Brain microvascular endothelial cell (primary cell): Measurements from ENCODE around the gene TNFRSF18.

ENCODE experiments used
- DNase-seq: peaks from one replicate; pipeline ENCODE4 v3.0.0-alpha.2; 2020
- H3K27ac ChIP-seq: fragments of 250-450 bp; sonication (Bioruptor Pico); 2 replicates; pipeline ENCODE4 v1.5.1; 2020; ENCODE audit warnings: mild to moderate bottlenecking, moderate library complexity
- H3K27me3 ChIP-seq: fragments of 250-450 bp; sonication (Bioruptor Pico); replicated peaks from 2 replicates; pipeline ENCODE4 v1.5.1; 2020; ENCODE audit warnings: mild to moderate bottlenecking
- H3K36me3 ChIP-seq: fragments of 250-450 bp; sonication (Bioruptor Pico); replicated peaks from 2 replicates; pipeline ENCODE4 v1.5.1; 2020; ENCODE audit warnings: mild to moderate bottlenecking
- H3K4me3 ChIP-seq: 2 replicates; pipeline ENCODE4 v1.5.1; 2011; ENCODE audit warnings: low read depth, mild to moderate bottlenecking, control low read depth, low read length, moderate library complexity
- CTCF ChIP-seq: IDR thresholded peaks from 2 replicates; pipeline ENCODE4 v1.5.1; 2011; ENCODE audit warnings: low read depth, mild to moderate bottlenecking, moderate library complexity, low read length, control low read depth, inconsistent platforms; ENCODE audit errors: missing control alignments
- in situ Hi-C: cut with HindIII; loops from 2 replicates; pipeline ENCODE4 v1.10.0; 2017; ENCODE audit warnings: low sequenced_read_pairs, low pct_ligation_motif_present

TNFRSF18 gene

GRCh38 chr1:1230656-1231399 is 24.4 kb upstream of the TNFRSF18 start:
- Histone ChIP-seq H3K36me3 (peaks cover 20% of the 10 kb centered on the region), H3K27ac (peak overlapping the region; percentile 83), H3K27me3 (no peaks in the 10 kb centered on the region), H3K4me3 (peak overlapping the region; percentile 85)
- peak; percentile 75 for DNase-seq
- TF ChIP-seq CTCF = peak; percentile 56
- in situ Hi-C loops = no loop called here

- in situ Hi-C loops = no loop called here
- no peak for TF ChIP-seq CTCF
- H3K36me3 ChIP-seq = peaks cover 25% of the 10 kb centered on the region
Observed at GRCh38 chr1:1229770-1230169, 23.4 kb upstream of the TNFRSF18 start.

GRCh38 chr1:1228596-1229321 is 22.4 kb upstream of the TNFRSF18 start:
- no peak for TF ChIP-seq CTCF
- H3K27ac ChIP-seq = no peak overlapping the region
- no peaks in the 10 kb centered on the region for H3K27me3 ChIP-seq
- in situ Hi-C loops = no loop called here
- DNase-seq = no peak
- no peak overlapping the region for H3K4me3 ChIP-seq
- H3K36me3 ChIP-seq = peaks cover 31% of the 10 kb centered on the region

More at GRCh38 chr1:1229770-1230169, 23.4 kb upstream of the TNFRSF18 start:
- Histone ChIP-seq H3K4me3 (no peak overlapping the region), H3K27me3 (no peaks in the 10 kb centered on the region), H3K27ac (no peak overlapping the region)
- DNase-seq = no peak

GRCh38 chr1:1228187-1228586 is 21.8 kb upstream of the TNFRSF18 start:
- H3K36me3 ChIP-seq = peaks cover 34% of the 10 kb centered on the region

GRCh38 chr1:1227386-1227785 is 21.0 kb upstream of the TNFRSF18 start:
- H3K27me3 ChIP-seq = no peaks in the 10 kb centered on the region
- DNase-seq = no peak
- H3K36me3 ChIP-seq = peaks cover 40% of the 10 kb centered on the region
- in situ Hi-C loops = no loop called here
- H3K27ac ChIP-seq = no peak overlapping the region
- no peak for TF ChIP-seq CTCF
- no peak overlapping the region for H3K4me3 ChIP-seq

More at GRCh38 chr1:1228187-1228586, 21.8 kb upstream of the TNFRSF18 start:
- H3K27me3 ChIP-seq = no peaks in the 10 kb centered on the region
- DNase-seq = no peak
- no peak overlapping the region for H3K4me3 ChIP-seq
- TF ChIP-seq CTCF = no peak
- in situ Hi-C loops = no loop called here
- H3K27ac ChIP-seq = no peak overlapping the region
